GM12872 (cell line): ENCODE data around the gene VANGL1.

Experiments
- TF ChIP-seq, protein P1 (sequence below): IDR thresholded peaks from 3 replicates; pipeline ENCODE4 v1.5.1; 2011; ENCODE audit warnings: low read depth, mild to moderate bottlenecking, low read length, moderate library complexity; ENCODE audit not compliant: insufficient read depth

Gene VANGL1

DNA sequence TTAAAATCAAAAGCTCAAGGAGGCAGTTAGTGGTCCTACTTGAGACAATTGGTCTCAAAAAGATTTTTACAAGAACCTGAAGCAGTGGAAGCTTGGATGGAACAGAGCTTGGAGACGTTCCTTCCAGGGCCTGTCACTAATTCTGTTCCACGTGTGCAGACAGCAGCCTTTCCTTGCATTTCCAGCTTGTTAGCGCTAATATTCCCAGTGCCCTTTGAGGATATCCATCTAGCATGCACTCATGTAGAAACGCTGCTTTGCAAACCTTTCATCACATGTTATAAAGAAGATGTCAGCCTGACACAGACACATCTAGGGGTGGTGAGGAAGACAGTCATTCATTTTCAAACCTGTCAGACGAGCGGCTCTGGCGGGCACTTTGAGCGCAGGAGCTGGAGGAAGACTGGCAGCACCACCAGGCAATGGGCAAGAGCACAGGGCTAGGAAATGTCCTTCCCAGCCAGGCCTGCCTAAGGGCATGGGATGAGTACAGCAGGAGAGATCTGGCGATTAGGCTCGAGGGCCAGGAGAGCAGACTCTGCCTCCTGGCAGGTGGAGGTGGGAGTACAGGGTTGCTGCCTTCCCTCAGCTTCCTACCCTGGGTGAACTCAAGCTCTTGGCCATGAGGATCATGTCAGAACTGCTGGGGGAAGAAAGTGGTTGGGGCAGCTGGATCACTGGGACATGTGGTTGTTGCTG lies 71.3 kb downstream of the VANGL1 start:
- TF ChIP-seq, protein P1, sequence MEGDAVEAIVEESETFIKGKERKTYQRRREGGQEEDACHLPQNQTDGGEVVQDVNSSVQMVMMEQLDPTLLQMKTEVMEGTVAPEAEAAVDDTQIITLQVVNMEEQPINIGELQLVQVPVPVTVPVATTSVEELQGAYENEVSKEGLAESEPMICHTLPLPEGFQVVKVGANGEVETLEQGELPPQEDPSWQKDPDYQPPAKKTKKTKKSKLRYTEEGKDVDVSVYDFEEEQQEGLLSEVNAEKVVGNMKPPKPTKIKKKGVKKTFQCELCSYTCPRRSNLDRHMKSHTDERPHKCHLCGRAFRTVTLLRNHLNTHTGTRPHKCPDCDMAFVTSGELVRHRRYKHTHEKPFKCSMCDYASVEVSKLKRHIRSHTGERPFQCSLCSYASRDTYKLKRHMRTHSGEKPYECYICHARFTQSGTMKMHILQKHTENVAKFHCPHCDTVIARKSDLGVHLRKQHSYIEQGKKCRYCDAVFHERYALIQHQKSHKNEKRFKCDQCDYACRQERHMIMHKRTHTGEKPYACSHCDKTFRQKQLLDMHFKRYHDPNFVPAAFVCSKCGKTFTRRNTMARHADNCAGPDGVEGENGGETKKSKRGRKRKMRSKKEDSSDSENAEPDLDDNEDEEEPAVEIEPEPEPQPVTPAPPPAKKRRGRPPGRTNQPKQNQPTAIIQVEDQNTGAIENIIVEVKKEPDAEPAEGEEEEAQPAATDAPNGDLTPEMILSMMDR = no peak

DNA sequence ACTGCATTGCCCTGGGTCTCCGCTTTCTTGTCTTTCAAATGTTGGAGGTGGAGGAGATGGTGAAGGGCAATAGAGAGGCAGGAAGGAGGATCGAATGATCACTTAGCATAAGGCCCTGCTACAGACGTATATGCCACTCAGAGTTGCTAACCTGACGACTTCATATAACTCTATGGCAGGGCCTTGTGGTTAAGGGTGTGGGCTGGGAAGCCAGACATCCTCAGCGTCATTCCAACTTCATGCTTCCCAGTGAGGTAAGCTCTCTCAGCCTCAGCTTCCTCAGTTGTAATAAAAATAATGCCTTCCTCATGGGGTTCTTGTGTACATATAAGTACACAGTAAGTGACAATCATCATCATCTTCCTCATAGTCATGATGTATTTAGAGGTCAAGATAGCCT lies 72.1 kb downstream of the VANGL1 start:
- TF ChIP-seq, protein P1 = no peak

DNA sequence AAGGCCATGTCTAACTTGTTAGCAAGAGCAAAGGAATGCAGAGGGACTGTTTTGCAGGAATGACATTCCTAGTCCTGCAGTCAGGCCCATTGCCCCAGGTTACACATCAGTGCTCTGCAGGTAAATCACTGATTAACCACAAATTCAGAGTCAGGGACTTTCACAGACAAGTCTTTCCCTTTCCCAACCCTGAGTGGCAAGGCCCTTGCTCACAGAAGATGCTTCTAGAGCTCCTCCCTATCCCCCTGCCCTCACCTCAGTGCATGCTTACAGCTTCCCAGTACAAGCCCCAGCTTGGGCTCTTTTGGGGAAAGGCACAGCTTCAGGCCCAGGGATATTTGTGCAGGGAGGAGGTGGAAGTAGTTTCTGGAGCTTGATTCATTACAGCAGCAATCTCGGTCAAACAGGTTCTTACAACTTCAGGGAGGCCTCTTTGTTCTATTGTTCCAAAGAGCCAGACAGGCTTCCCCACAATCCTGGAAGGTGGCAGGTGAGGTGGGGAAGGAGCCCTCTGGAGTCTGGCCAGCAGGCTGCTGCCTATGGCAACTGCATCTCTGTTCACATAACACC lies 72.9 kb downstream of the VANGL1 start:
- TF ChIP-seq, protein P1 = no peak

DNA sequence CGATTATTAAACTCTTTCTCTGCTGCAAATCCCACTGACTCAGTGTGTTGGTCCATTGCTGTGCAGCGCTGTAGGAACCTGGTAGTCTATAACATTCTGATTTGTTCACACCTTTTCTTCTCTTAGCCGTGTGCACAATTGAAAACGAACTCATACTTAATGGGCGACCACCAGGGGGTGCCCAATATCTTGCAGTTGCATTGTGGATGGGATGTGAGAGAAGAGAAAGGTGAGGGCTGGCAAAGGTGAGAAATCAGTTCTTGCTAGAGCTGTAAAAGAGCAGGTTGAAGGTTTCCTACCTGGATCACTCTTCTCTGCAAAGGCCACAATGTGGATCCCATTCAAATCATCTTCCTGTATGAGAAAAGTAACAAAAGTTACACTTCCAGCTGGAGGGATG lies 75.8 kb downstream of the VANGL1 start:
- TF ChIP-seq, protein P1 = peak; percentile 46

DNA sequence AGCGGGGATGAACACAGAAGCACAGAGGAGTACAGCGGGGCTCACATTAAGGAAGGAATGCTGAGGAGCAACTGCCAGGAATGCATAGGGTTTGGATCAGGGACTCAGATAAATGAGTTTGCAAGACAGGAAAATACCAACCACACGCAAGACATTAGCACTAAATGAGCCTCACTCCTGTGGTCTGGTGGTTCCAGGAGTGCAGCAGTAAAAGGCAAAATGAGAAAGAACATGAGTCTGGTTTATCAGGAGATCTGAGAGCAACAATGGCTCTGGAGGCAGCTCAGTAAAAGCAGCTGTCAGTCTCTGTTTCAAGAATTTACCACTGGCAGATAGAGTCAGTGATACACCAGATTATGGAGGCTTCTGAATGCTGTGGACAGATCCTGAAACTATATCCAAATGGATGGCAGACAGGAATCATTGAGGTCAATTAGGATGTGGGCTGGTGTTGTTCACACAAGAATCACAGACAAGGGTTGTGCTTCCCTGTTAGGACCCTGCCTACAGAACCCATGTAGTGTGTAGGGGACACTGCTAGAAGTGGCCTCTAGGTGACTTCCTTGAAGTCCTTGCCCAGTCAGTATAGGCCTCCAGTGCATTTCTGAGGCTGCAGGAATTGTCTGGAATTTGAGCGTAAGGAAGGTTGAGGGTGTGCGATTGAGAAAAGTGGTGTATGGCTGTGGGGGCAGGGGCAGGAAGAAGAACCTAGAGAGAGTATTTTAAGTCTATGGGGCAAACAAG lies 76.4 kb downstream of the VANGL1 start:
- TF ChIP-seq, protein P1 = 0 out of 3 replicates have a peak, but pooled peaks have one; percentile 6

DNA sequence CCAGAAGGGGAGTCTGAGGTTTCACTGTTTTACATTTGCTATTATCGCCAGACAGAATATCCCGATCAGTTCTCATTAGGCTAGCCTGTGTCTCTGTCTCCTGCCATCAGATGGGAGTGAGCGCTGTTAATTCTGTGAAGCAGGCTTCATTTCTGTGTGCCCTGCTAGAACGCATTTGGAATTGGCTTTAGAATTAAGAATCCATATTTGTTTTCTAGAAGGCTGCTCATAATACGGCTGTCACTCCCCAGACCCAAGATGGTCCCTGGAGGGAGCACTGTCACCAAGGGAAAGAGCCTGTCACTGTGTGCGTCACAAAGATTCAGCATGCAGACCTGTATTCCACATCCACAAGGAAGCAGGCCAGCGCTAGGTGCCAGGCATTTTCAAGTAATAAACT lies 77.5 kb downstream of the VANGL1 start:
- TF ChIP-seq, protein P1 = no peak

DNA sequence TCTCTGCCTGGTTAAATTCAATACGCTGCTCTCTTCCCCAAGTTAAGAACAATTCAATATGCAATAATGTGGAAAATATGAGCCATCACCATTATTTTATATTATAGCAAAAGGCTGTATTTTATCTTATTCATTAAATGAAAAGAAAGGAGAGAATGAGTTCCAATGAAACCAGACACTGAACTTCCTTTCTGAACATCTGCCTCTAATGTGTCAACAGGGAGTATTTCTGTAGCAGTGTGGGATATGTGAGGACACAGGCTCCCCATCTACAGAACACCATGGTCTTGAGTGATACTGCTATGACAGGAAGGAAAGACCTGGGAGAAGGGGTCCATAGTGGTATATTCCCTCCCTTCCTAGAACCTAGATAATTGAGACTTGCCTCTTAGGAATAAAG lies 80.5 kb downstream of the VANGL1 start:
- TF ChIP-seq, protein P1 = no peak
